ENCODE data around the gene GNAQ. TPM values are rescaled to one million over a fixed set of nuclear protein-coding genes. Genes with fewer than 3 reads are reported as not detected.

The GNAQ gene
- total RNA-seq, 4 donors from 2014 or later, result 18.1 to 35.1 (median 24.0) TPM

GRCh38 chr9:77974434-77974833 is 57.2 kb downstream of the GNAQ start:
- intact Hi-C loops (cut with DNase I), result no loop called here
- H3K27ac ChIP-seq, result peak overlapping the region in 1 of 4 donors; percentile 31
- WGBS, 2 donors, result 49 to 58% methylated on average over 2 of the region's 2 CpGs

GRCh38 chr9:77969083-77969482 is 62.5 kb downstream of the GNAQ start:
- no peaks in the 10 kb centered on the region for H3K9me3 ChIP-seq
- intact Hi-C loops (cut with DNase I), result no loop called here
- H3K27me3 ChIP-seq, result no peaks in the 10 kb centered on the region
- 65 to 73% methylated on average over 3 to 4 of the region's 4 CpGs for WGBS, 2 donors
- no peak for DNase-seq
- TF ChIP-seq, protein P1, sequence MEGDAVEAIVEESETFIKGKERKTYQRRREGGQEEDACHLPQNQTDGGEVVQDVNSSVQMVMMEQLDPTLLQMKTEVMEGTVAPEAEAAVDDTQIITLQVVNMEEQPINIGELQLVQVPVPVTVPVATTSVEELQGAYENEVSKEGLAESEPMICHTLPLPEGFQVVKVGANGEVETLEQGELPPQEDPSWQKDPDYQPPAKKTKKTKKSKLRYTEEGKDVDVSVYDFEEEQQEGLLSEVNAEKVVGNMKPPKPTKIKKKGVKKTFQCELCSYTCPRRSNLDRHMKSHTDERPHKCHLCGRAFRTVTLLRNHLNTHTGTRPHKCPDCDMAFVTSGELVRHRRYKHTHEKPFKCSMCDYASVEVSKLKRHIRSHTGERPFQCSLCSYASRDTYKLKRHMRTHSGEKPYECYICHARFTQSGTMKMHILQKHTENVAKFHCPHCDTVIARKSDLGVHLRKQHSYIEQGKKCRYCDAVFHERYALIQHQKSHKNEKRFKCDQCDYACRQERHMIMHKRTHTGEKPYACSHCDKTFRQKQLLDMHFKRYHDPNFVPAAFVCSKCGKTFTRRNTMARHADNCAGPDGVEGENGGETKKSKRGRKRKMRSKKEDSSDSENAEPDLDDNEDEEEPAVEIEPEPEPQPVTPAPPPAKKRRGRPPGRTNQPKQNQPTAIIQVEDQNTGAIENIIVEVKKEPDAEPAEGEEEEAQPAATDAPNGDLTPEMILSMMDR (IDR thresholded peaks at IDR 0.05), result no peak
- TF ChIP-seq POLR2A (IDR thresholded peaks at IDR 0.05), result no peak
- no peak overlapping the region for H3K27ac ChIP-seq
- no peak overlapping the region for H3K4me3 ChIP-seq
- peaks cover 0 to 8% (median 0%) of the 10 kb centered on the region in 3 donors for H3K36me3 ChIP-seq
- H3K4me1 ChIP-seq, result peaks cover 0 to 30% (median 0%) of the 10 kb centered on the region in 3 donors

More at GRCh38 chr9:77974434-77974833, 57.2 kb downstream of the GNAQ start:
- H3K36me3 ChIP-seq, result peaks cover 0 to 6% (median 0%) of the 10 kb centered on the region in 3 donors
- H3K27me3 ChIP-seq, result no peaks in the 10 kb centered on the region
- peaks cover 23 to 63% (median 24%) of the 10 kb centered on the region in 3 donors for H3K4me1 ChIP-seq
- H3K4me3 ChIP-seq, result no peak overlapping the region
- no peaks in the 10 kb centered on the region for H3K9me3 ChIP-seq
- no peak for DNase-seq
- TF ChIP-seq POLR2A (IDR thresholded peaks at IDR 0.05), result no peak
- TF ChIP-seq, protein P1 (IDR thresholded peaks at IDR 0.05), result no peak

- Histone ChIP-seq H3K9me3 (no peaks in the 10 kb centered on the region), H3K36me3 (peaks cover 0 to 8% (median 0%) of the 10 kb centered on the region in 3 donors), H3K27ac (no peak overlapping the region), H3K4me1 (peaks cover 0 to 26% (median 0%) of the 10 kb centered on the region in 3 donors), H3K4me3 (no peak overlapping the region), H3K27me3 (no peaks in the 10 kb centered on the region)
- TF ChIP-seq, protein P1 (IDR thresholded peaks at IDR 0.05), result no peak
- TF ChIP-seq POLR2A (IDR thresholded peaks at IDR 0.05), result no peak
- intact Hi-C loops (cut with DNase I), result no loop called here
- DNase-seq, result no peak
- 22 to 36% methylated on average over 2 to 3 of the region's 3 CpGs for whole genome bisulfite sequencing, 2 donors
These were observed 63.1 kb downstream of the GNAQ start for GRCh38 chr9:77968506-77968905.

DNA sequence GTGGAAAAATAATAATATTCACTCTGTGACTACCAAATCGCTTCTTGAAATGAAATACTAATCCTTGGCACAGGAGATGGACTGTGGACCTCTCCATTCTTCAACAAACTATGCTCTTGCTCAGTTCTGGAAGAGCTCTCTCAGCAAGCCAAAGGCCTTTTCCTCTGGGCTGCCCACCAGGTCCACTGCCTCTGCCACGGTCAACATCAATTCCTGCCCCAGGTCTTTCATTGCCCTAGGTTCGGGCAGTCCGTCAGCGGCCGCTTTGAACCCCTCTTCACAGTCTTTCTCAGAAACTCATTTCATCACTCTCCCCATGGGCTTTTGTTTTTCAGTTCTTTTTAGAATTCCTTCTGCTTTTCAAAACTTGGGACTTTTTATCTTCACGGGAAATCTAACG is 64.9 kb downstream of the GNAQ start:
- intact Hi-C loops (cut with DNase I), result no loop called here
- no peaks in the 10 kb centered on the region for H3K9me3 ChIP-seq
- H3K4me3 ChIP-seq, result no peak overlapping the region
- 94 to 96% methylated on average over 8 of the region's 8 CpGs for WGBS, 2 donors
- H3K27ac ChIP-seq, result no peak overlapping the region
- TF ChIP-seq, protein P1 (IDR thresholded peaks at IDR 0.05), result no peak
- no peak for TF ChIP-seq POLR2A (IDR thresholded peaks at IDR 0.05)
- peaks cover 0 to 8% (median 0%) of the 10 kb centered on the region in 3 donors for H3K36me3 ChIP-seq
- no peak for DNase-seq
- H3K27me3 ChIP-seq, result no peaks in the 10 kb centered on the region
- H3K4me1 ChIP-seq, result peaks cover 0 to 29% (median 0%) of the 10 kb centered on the region in 3 donors

GRCh38 chr9:77965445-77966123 is 66.0 kb downstream of the GNAQ start:
- Histone ChIP-seq H3K4me1 (peaks cover 0 to 41% (median 9%) of the 10 kb centered on the region in 3 donors), H3K9me3 (no peaks in the 10 kb centered on the region)
- WGBS, 2 donors, result 46 to 62% methylated on average over 6 of the region's 6 CpGs

More at GRCh38 chr9:77965445-77966123, 66.0 kb downstream of the GNAQ start:
- DNase-seq, result no peak
- Histone ChIP-seq H3K27ac (no peak overlapping the region), H3K4me3 (no peak overlapping the region), H3K27me3 (no peaks in the 10 kb centered on the region), H3K36me3 (peaks cover 0 to 8% (median 0%) of the 10 kb centered on the region in 3 donors)
- TF ChIP-seq POLR2A (IDR thresholded peaks at IDR 0.05), result no peak
- TF ChIP-seq, protein P1 (IDR thresholded peaks at IDR 0.05), result no peak
- intact Hi-C loops (cut with DNase I), result no loop called here
